ENCODE data around the gene OR52K2. TPM values are rescaled to one million over a fixed set of nuclear protein-coding genes. Genes with fewer than 3 reads are reported as not detected.

Gene OR52K2
- total and polyA plus RNA-seq, 2 donors (not counting 1 experiment from before 2014, with no cell fraction given): not detected

- ChIA-PET POLR2A (no interaction called here), CTCF (interaction anchor here (1.1 to 5.9 kb wide), 6 partner anchors 13 to 313 kb away, joined by 3 to 87 read pairs (median 5); partner anchors contain the start of gene TRIM21)
- Histone ChIP-seq H3K36me3 (replicated peaks in 1 of 2; ENCODE audit: control extremely low read depth in 1 of 2, control insufficient read depth in 1 of 2, extremely low read depth in 1 of 2, insufficient read depth in 2 of 2, low read length in 1 of 2) (no peaks in the 10 kb centered on the region), H3K4me3 (ENCODE audit: control extremely low read depth in 1 of 5, extremely low read depth in 1 of 5, insufficient read depth in 1 of 5, low read depth in 2 of 5, low read length in 4 of 5) (no peak overlapping the region), H2AFZ (ENCODE audit: insufficient read depth, low read depth, low read length, poor library complexity, severe bottlenecking) (no peak overlapping the region), H3K27me3 (replicated peaks in 1 of 4; ENCODE audit: control extremely low read depth in 1 of 4, control insufficient read depth in 3 of 4, insufficient read depth in 4 of 4, low read length in 3 of 4) (peaks cover 0 to 4% (median 2%) of the 10 kb centered on the region in 4 experiments), H3K9me3 (ENCODE audit: control extremely low read depth in 1 of 3, control insufficient read depth in 2 of 3, insufficient read depth in 1 of 3, low read length in 2 of 3) (peaks cover 0 to 4% (median 1%) of the 10 kb centered on the region in 3 donors), H3K27ac (ENCODE audit: low read length in 2 of 2) (no peak overlapping the region), H4K20me1 (ENCODE audit: control insufficient read depth, insufficient read depth, low read length, poor library complexity, severe bottlenecking) (no peaks in the 10 kb centered on the region), H3K79me2 (ENCODE audit: control insufficient read depth, insufficient read depth, low read length) (no peaks in the 10 kb centered on the region), H3K4me2 (replicated peaks; ENCODE audit: low read depth, low read length, poor library complexity, severe bottlenecking) (no peak overlapping the region), H3K4me1 (ENCODE audit: control insufficient read depth in 2 of 2, insufficient read depth in 2 of 2, low read length in 2 of 2) (peaks cover 0 to 3% of the 10 kb centered on the region in 2 donors), H3K9ac (ENCODE audit: low read length) (no peak overlapping the region)
- H3K4me1 Mint-ChIP-seq: peaks cover 8% of the 10 kb centered on the region
- TF ChIP-seq CTCF (IDR thresholded peaks at IDR 0.05) (no peak), EZH2 (IDR thresholded peaks at IDR 0.05; ENCODE audit: borderline replicate concordance, insufficient read depth, low read depth, low read length, poor library complexity, severe bottlenecking) (no peak)
- no peak for DNase-seq
- no CpG with 5 or more reads among the region's 4 CpGs for WGBS (ENCODE audit: insufficient coverage)
- no peak overlapping the region for H3K4me3 Mint-ChIP-seq
- no peak for ATAC-seq (ENCODE audit: low read depth)
- H3K27ac Mint-ChIP-seq: no peak overlapping the region
- H3K9me3 Mint-ChIP-seq (ENCODE audit: insufficient read depth): peaks cover 6% of the 10 kb centered on the region
- H3K27me3 Mint-ChIP-seq: peaks cover 48% of the 10 kb centered on the region
- intact Hi-C loops (cut with micrococcal nuclease): no loop called here
Observed at GRCh38 chr11:4491878-4492606, 42.9 kb downstream of the OR52K2 start.

- Histone ChIP-seq H3K4me2 (replicated peaks; ENCODE audit: low read depth, low read length, poor library complexity, severe bottlenecking) (no peak overlapping the region), H4K20me1 (ENCODE audit: control insufficient read depth, insufficient read depth, low read length, poor library complexity, severe bottlenecking) (no peaks in the 10 kb centered on the region), H3K27ac (ENCODE audit: low read length in 2 of 2) (no peak overlapping the region), H3K9me3 (ENCODE audit: control extremely low read depth in 1 of 3, control insufficient read depth in 2 of 3, insufficient read depth in 1 of 3, low read length in 2 of 3) (peaks cover 0 to 4% (median 1%) of the 10 kb centered on the region in 3 donors), H3K4me1 (ENCODE audit: control insufficient read depth in 2 of 2, insufficient read depth in 2 of 2, low read length in 2 of 2) (peaks cover 0 to 3% of the 10 kb centered on the region in 2 donors), H3K27me3 (replicated peaks in 1 of 4; ENCODE audit: control extremely low read depth in 1 of 4, control insufficient read depth in 3 of 4, insufficient read depth in 4 of 4, low read length in 3 of 4) (peaks cover 0 to 4% (median 0%) of the 10 kb centered on the region in 4 experiments), H3K36me3 (replicated peaks in 1 of 2; ENCODE audit: control extremely low read depth in 1 of 2, control insufficient read depth in 1 of 2, extremely low read depth in 1 of 2, insufficient read depth in 2 of 2, low read length in 1 of 2) (no peaks in the 10 kb centered on the region), H3K4me3 (ENCODE audit: control extremely low read depth in 1 of 5, extremely low read depth in 1 of 5, insufficient read depth in 1 of 5, low read depth in 2 of 5, low read length in 4 of 5) (no peak overlapping the region), H2AFZ (ENCODE audit: insufficient read depth, low read depth, low read length, poor library complexity, severe bottlenecking) (peak overlapping the region; percentile 54), H3K79me2 (ENCODE audit: control insufficient read depth, insufficient read depth, low read length) (no peaks in the 10 kb centered on the region), H3K9ac (ENCODE audit: low read length) (no peak overlapping the region)
- H3K4me1 Mint-ChIP-seq: peaks cover 8% of the 10 kb centered on the region
- TF ChIP-seq EZH2 (IDR thresholded peaks at IDR 0.05; ENCODE audit: borderline replicate concordance, insufficient read depth, low read depth, low read length, poor library complexity, severe bottlenecking): no peak
- peak; percentile 24 for TF ChIP-seq CTCF (IDR thresholded peaks at IDR 0.05)
- no peak for ATAC-seq (ENCODE audit: low read depth)
- H3K9me3 Mint-ChIP-seq (ENCODE audit: insufficient read depth): peaks cover 6% of the 10 kb centered on the region
- DNase-seq: no peak
- WGBS (ENCODE audit: insufficient coverage): 57% methylated on average over 3 of the region's 5 CpGs
- no peak overlapping the region for H3K27ac Mint-ChIP-seq
- ChIA-PET CTCF (interaction anchor here (0.6 to 5.9 kb wide), 10 partner anchors 10 to 311 kb away, joined by 3 to 87 read pairs (median 6); no protein-coding TSS in a partner anchor), POLR2A (no interaction called here)
- no peak overlapping the region for H3K4me3 Mint-ChIP-seq
- H3K27me3 Mint-ChIP-seq: peaks cover 50% of the 10 kb centered on the region
- intact Hi-C loops (cut with micrococcal nuclease): loop anchor here (1.0 kb wide), 1 partner anchor 306 kb away; no protein-coding TSS in a partner anchor
Observed at GRCh38 chr11:4493480-4493818, 44.4 kb downstream of the OR52K2 start.

Measured in B cell (primary cell).